Measurements from ENCODE around the gene GFRA1.

GFRA1 gene

GRCh38 chr10:116156819-116157218 is 116.2 kb downstream of the GFRA1 start:
- no peak for DNase-seq

DNA sequence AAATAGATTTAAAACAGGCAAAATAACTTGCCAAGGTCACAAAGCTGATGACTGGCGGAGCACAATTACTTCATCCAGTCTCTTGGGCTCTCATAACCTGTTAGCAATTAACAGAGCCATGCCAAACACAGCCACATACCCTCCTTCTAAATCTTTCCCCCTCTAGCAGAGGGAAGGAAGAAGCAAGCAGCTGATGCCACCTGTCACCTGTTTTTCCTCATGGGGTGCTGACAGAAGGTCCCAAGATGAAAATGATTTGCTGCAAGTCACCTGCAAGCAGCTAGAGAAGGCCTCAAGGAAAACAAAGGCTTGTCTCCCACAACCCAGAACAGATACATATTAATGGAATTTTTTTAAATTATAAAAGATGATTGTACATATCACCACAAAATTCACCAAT is 117.8 kb downstream of the GFRA1 start:
- DNase-seq = no peak

- no peak for DNase-seq
Observed at GRCh38 chr10:116154651-116155050, 118.4 kb downstream of the GFRA1 start.

DNA sequence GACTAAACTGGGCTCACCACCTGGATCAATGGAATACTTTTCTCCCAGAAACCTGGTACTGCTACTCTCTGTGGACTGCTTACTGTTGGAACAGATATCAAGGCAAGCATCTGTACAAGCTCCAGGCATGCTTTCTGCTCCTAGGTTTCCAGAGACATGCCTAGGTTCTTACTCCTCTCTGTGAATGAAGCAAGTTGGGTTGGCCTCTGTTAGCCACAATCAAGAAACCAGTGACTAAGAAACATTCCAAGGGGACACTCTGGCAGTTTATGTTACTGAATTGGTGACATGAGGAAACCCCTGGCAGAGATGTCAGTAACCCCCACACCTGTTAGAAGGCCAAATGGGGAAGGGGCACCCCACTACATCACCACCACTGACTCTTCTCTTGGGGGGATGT is 121.9 kb downstream of the GFRA1 start:
- DNase-seq = no peak

- no peak for DNase-seq
Observed at GRCh38 chr10:116150606-116151005, 122.4 kb downstream of the GFRA1 start.

- DNase-seq = no peak
Observed at GRCh38 chr10:116147147-116147905, 125.7 kb downstream of the GFRA1 start.

DNA sequence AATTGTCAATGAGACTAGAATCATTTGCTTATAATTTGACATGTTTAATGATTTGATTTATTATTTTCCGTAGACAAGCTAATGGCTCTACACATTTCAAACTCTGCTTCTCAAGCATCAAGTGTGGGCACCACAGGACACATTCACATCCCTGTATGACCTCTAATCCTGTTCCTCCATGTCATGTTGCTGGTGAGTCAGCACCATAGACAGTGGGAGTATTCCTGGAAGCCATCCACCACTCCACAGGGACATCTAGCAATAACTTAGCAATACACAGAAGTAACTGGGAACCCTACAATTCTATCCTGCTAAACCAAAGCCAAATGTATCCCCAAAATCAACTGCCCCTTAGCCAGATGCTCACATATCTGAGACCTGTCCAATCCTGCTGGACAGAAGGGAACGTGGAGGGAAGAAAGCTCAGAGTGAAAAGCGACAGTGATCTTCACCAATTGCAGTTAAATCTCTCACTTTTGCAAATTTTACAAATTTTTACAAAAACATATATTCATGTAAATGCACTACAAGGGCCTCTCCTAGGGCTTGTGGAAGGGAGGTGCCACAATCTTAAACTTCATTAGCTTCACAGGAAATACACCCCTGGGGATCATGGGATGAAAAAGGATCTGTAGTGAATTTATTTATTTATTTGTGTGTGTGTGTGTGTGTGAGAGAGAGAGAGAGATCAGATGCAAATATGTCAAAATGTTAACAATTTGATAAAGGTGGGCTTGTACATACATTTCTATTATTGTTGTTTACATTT is 126.5 kb downstream of the GFRA1 start:
- DNase-seq = no peak

DNA sequence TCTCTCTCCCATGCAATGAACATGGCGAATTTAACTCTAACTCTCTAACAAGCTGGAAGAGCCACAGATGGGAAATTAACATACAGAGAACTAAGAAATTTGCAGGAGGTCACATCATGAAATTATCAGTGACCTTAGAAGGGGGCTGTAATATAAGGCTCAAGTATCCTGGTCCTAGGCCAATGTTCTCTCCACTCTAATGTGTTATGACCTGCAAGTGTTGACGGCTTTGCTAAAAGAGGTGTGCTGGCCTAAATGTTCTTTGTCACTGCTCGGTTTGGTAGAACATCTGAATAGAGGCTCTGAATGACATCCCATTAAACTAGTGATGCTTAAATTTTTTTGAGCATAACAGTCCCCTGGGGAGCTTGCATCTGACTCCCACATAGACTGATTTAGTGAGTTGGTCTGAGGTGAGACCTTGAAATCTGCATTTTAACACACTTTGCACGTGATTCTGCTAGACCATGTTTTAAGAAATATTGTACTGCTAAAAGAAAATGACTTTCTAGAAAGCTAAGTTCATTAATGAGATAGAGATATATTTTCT is 129.3 kb downstream of the GFRA1 start:
- no peak for DNase-seq

- DNase-seq = no peak
Observed at GRCh38 chr10:116141855-116142254, 131.2 kb downstream of the GFRA1 start.

GRCh38 chr10:116141246-116141645 is 131.8 kb downstream of the GFRA1 start:
- DNase-seq = no peak

DNA sequence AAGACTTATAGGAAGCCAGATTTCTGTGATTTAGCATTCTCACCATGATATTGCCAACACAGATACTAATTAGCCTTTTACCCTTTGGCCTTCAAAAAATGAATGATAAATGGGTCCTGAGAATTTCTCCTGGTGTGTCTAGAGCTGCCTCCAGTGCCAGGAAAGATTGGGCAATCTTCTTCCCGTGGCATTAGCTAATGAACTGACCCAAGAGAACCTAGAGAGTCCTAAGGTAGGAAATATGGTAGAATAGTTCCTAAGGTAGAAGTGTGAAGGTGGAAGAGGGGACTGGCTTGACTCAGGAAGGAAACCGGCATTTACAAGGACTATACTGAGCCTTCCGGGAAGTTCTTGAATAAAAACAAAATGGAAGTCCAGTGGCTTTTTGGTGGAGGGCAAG is 133.1 kb downstream of the GFRA1 start:
- DNase-seq = no peak

- no peak for DNase-seq
Observed at GRCh38 chr10:116138897-116139296, 134.1 kb downstream of the GFRA1 start.

GRCh38 chr10:116136261-116136660 is 136.7 kb downstream of the GFRA1 start:
- no peak for DNase-seq

GRCh38 chr10:116134322-116134721 is 138.7 kb downstream of the GFRA1 start:
- no peak for DNase-seq

DNA sequence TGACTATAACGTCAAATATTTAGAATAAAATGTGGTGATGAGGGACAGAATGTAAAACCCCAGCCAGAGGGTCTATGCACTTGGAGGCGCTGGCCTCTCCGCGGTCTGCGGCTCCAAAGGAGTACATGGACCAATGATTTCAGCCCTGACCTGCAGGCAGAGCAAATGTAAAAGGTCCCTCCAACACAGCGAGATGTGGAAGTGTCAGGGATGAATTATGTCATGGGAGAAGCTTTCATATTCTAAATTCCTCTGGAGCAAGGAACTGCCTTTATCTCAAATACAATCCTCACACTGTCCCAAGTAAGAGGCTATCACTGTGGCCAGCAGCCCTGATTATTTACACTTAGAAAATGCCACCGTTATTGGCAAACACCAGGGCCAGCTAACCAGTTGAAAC is 139.4 kb downstream of the GFRA1 start:
- DNase-seq = no peak

DNA sequence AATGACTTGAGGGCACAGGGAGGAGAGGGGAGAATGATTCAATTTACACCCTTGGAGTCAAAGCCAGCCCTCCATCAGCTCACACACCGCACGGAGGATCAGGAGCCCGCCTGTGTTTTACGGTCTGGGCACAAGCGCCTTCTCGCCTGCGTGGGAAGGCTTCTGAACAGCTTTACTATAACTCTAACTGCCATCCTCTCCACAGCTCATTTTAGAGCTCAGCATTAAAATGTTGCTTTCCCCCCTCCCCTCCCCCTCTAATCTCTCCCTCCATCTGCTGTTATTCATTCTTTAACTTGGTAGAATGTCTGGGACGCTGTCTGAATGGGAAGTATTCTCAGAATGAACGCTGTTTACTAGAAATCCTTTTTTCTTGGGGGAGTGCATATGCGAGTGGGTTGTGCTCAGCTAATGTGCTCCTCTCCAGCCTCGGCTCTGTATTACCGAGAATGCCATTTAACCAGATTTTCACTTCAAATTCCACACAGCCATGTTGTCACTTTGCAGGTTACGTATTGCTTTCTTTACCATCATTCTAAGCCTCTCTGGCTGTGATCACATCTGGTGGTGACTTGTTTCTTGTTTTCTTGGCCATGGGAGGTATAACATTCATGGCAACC is 140.1 kb downstream of the GFRA1 start:
- no peak for DNase-seq

- DNase-seq = no peak
Observed at GRCh38 chr10:116130006-116130405, 143.0 kb downstream of the GFRA1 start.

DNA sequence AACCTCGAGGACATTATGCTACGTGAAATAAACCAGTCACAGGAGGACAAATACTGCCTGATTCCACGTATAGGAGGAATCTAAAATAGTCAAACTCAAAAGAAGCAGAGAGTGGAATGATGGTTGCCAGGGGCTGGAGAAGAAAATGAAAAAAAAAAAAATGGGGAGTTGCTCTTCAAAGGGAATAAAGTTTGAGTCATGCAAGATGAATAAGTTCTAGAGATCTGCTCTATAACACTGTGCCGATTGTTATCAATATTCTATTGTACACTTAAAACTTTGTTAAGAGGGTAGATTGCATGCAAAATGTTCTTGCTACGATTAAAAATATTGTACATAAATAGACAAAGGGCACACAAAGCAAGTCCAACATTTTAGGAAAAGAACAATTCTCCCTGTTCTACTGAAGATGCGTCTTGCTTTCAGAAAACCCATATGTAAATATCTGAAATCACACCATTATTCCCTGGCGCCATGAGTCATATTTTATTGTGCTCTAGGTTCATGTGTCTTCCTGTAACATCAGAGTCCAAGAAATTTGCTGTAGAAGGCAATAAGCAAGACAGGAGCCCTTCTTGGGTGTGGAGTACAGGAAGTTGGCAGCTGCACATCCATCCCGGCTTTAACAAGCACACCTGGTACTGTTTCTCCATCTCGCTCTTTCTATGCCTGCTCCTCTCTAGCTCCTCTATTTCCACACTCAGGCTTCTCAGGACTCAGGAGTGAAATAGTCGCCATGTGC is 145.9 kb downstream of the GFRA1 start:
- no peak for DNase-seq

DNA sequence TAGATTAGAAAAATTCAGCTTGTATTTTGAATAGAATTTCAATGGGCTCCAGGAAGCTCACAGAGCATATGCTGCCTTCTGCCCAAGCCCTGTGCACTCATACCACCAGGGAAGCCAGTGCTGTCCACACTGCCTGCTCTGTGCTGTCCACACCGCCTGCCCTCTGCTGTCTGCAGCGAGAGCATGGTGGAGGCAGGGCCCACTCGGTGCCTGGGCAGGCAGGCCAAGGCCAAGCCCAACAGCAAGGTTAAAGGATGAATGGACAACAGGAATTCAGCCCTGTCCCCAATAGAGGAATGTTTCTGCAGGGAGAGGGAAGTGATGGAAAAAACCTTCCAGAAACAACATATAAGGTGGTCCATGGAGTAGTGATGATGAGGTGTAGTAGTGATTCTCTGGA is 146.8 kb downstream of the GFRA1 start:
- DNase-seq = no peak

DNA sequence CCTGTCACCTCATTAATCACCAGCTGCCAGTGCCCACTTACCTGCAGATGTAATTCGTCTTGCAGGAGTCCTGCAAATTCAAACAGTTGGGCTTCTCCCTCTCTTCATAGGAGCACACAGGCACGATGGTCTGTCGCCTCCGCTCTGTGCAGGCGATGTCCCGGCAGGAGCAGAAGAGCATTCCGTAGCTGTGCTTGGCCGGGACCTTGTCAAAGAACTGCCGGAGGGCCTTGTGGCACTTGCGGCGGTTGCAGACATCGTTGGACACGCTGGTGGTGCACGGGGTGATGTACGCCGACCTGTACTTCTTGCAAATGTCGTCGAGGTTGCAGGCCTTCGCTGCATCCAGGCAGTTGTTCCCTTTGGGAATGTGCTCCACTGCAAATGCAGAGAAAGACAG is 147.8 kb downstream of the GFRA1 start:
- DNase-seq = no peak

DNA sequence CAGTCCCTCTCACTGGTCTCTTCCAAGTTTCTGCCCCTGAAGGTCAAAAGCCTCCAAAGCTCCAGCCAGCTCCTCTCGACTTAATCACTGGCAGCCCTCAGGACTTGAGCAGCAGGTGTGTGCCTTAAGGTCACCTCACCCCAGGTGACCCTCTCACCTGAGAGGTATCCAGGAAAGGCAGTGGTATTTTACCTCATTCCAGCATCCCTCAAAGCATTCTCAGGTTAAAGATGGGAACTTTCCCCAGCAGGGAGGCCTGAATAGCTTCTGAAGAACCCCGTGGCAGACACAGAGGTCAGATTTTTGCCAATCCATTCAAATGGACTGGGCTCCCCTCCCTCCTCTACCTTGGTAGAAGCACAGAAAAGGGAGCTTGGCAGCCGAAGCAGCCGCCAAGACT is 148.2 kb downstream of the GFRA1 start:
- no peak for DNase-seq

DNA sequence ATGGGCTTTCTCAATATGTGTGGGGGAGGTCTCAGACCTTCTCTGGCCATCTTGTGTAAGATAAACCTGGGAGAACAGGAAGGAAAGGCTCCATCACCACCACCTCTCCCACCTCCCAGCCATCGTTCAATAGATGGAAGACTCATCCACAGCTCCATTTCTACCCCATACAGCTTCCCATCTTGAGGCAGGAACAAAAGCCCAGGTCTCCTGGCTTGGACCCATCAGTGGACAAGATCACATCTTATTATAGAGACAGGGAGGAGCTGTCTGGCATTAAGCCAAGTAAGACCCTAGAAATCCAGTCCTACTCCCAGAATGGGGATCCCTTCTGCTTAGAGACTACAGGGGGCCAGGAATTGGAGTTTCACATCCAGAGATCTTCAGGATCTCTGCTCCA is 150.3 kb downstream of the GFRA1 start:
- DNase-seq = no peak
